CD4-positive, alpha-beta T cell treated with Interleukin-17A for 1 hour (primary cell): ENCODE results near the gene ZNF319.
"Not testable (repeated sequence)": the region's sequence is repeated elsewhere in the genome, so short reads cannot be mapped to it uniquely, and the experiment has no call there.

Source experiments
- DNase-seq: peaks from one replicate; pipeline ENCODE4 v3.0.0-alpha.2; 2020

The ZNF319 gene

GRCh38 chr16:58020628-58021521 is 20.4 kb upstream of the ZNF319 start:
- DNase-seq, result peak; percentile 77

- no peak for DNase-seq
Measured at GRCh38 chr16:58019866-58020538, 19.5 kb upstream of the ZNF319 start.

- DNase-seq, result no peak
Measured at GRCh38 chr16:58018803-58019202, 18.3 kb upstream of the ZNF319 start.

GRCh38 chr16:58016840-58017446 is 16.5 kb upstream of the ZNF319 start:
- DNase-seq, result no peak

- DNase-seq, result no peak
Measured at GRCh38 chr16:58013201-58013956, 12.9 kb upstream of the ZNF319 start.

GRCh38 chr16:58012481-58012880 is 12.0 kb upstream of the ZNF319 start:
- DNase-seq, result no peak

- no peak for DNase-seq
Measured at GRCh38 chr16:58011652-58012051, 11.2 kb upstream of the ZNF319 start.

- no peak for DNase-seq
Measured at GRCh38 chr16:58010886-58011285, 10.4 kb upstream of the ZNF319 start.

- no peak for DNase-seq
Measured at GRCh38 chr16:58009856-58010416, 9.5 kb upstream of the ZNF319 start.

- not testable (repeated sequence) for DNase-seq
Measured at GRCh38 chr16:58004736-58005135, 4.3 kb upstream of the ZNF319 start.

GRCh38 chr16:58002936-58003335 is 2.5 kb upstream of the ZNF319 start:
- no peak for DNase-seq

- no peak for DNase-seq
Measured at GRCh38 chr16:58002416-58002800, 1.9 kb upstream of the ZNF319 start.

GRCh38 chr16:58001781-58002415 is 1.4 kb upstream of the ZNF319 start:
- no peak for DNase-seq

- peak; percentile 86 for DNase-seq
Measured at GRCh38 chr16:58000706-58001676, 519 bp upstream of the ZNF319 start, which contains the start of gene USB1. USB1 (plus strand) TSS chr16:58001407; CDS start chr16:58001484, 77 bp downstream.

GRCh38 chr16:57999366-57999970 is 1.0 kb downstream of the ZNF319 start:
- peak; percentile 51 for DNase-seq

GRCh38 chr16:57998992-57999365 is 1.5 kb downstream of the ZNF319 start:
- peak; percentile 37 for DNase-seq

GRCh38 chr16:57998486-57998885 is 2.0 kb downstream of the ZNF319 start:
- DNase-seq, result peak; percentile 76

GRCh38 chr16:57997528-57998265 is 2.8 kb downstream of the ZNF319 start:
- no peak for DNase-seq

GRCh38 chr16:57997176-57997527 is 3.3 kb downstream of the ZNF319 start:
- no peak for DNase-seq
